Measurements from ENCODE around the gene PICK1.
A peak's percentile ranks its signal among the peaks of the same experiment; 100 is the strongest.

The PICK1 gene

DNA sequence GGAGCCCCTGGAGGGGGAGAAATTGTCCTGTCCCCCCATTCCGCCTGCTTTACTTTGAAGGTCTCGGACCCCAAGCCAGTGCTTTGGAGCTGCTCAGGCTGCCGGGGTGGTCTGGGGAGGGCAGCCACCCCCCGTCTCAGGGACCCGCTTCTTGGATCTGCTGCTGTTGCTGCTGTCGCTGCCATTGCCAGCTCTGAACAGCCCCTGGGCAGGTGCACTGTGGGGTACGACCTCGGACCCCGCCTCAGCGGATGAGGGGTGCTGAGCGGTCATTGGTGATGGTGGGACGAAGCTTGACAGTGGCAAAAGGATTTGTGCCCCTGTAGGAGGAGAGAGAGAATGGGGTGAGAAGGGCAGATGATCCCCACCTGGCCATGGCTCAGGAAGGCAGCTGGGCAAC lies 27.9 kb downstream of the PICK1 start:
- TF ChIP-seq, protein P1, sequence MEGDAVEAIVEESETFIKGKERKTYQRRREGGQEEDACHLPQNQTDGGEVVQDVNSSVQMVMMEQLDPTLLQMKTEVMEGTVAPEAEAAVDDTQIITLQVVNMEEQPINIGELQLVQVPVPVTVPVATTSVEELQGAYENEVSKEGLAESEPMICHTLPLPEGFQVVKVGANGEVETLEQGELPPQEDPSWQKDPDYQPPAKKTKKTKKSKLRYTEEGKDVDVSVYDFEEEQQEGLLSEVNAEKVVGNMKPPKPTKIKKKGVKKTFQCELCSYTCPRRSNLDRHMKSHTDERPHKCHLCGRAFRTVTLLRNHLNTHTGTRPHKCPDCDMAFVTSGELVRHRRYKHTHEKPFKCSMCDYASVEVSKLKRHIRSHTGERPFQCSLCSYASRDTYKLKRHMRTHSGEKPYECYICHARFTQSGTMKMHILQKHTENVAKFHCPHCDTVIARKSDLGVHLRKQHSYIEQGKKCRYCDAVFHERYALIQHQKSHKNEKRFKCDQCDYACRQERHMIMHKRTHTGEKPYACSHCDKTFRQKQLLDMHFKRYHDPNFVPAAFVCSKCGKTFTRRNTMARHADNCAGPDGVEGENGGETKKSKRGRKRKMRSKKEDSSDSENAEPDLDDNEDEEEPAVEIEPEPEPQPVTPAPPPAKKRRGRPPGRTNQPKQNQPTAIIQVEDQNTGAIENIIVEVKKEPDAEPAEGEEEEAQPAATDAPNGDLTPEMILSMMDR (IDR thresholded peaks at IDR 0.05; ENCODE audit: low read depth, low read length): no peak
- H3K4me3 ChIP-seq (ENCODE audit: low read depth, low read length): no peak overlapping the region

DNA sequence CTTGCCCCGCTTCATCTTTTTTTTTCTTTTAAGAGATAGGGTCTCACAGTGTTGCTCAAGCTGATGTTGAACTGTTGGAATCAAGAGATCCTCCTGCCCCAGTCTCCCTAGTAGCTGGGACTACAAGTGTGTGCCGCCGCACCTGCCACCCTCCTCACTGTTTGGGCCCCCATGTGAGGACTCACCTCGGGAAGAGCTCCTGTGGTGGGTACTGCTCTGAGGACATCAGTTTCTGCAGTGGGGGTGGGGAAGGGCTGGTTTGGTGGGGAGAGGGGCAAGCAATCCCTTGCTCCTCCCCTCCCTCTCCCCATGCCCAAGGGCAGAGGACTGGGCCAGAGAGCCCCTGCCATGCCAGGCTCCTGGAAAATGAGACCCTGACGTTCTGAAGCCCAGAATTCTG lies 28.3 kb downstream of the PICK1 start:
- TF ChIP-seq, protein P1 (IDR thresholded peaks at IDR 0.05; ENCODE audit: low read depth, low read length): no peak
- no peak overlapping the region for H3K4me3 ChIP-seq (ENCODE audit: low read depth, low read length)

DNA sequence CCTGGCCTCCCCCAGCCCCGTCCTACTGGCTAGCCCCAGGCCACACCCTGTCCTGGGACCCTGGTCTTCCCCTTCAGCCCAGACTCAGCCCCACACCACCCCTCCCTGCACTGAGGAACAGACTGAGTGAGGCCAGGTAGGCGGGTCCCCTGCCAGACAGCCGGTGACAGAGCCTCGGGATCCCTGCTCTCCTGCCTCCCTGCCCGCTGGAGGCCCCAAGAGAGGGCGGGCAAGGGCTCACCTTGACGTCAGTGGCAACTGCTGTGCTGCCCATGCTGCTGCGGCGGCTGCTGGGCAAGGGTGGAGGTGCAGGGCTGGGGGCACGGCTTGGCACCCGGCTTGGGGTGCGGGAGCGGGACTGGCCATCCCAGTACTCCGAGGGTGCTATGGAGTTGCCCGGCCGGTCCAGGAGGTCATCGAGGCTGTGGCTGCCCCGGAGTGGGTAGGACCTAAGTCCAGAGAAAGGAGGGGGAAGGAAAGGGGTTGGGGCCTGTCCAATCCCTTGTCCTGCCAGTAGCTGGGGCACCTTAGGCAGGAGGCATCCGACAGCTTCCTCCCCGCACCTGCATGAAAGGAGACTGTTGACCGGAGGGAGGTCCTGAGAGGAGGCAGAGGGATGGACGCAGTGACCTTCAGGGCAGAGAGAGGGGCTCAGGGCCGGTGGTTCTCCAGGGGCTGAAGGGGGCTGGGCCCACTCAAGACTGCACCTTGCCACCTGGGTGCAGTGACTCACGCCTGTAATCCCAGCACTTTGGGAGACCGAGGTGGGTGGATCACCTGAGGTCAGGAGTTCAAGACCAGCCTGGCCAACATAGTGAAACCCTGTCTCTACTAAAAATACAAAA lies 29.0 kb downstream of the PICK1 start:
- TF ChIP-seq, protein P1 (IDR thresholded peaks at IDR 0.05; ENCODE audit: low read depth, low read length): no peak
- H3K4me3 ChIP-seq (ENCODE audit: low read depth, low read length): no peak overlapping the region

DNA sequence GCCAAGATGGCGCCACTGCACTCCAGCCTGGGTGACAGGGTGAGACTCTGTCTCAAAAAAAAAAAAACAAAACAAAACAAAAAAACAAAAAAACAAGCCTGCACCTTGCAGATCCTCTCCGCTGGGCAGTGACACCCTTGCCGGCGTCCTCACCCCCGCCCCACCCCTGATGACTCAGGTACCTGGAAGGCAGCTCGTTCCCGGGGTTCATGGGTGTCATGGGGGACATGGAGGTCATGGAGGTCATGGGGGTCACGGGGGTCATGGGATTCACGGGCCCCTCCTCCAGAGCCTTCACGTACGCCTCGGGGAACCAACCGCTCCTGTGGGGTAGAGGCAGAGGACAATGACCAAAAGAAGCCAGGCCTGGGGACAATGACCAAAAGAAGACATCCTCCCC lies 29.7 kb downstream of the PICK1 start:
- TF ChIP-seq, protein P1 (IDR thresholded peaks at IDR 0.05; ENCODE audit: low read depth, low read length): no peak
- no peak overlapping the region for H3K4me3 ChIP-seq (ENCODE audit: low read depth, low read length)

DNA sequence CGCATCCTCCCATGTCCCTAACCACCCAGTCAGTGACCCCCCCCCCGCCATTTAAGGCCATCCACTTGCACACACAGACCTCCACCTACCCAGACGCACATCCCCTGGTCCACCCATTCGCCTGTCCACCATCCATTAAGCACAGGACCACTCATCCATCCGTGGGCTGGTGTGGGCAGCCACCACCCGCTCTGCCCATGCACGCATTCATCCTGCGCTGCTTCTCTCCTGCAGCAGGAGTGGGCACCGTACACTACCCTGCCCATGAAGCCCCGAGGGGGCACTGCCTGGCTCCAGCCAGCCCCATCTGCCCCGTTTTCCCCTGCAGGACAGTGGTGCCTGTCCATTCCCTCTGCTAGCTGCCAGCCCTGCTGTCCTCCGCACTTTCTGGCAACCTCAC lies 30.7 kb downstream of the PICK1 start:
- TF ChIP-seq, protein P1 (IDR thresholded peaks at IDR 0.05; ENCODE audit: low read depth, low read length): no peak
- no peak overlapping the region for H3K4me3 ChIP-seq (ENCODE audit: low read depth, low read length)

DNA sequence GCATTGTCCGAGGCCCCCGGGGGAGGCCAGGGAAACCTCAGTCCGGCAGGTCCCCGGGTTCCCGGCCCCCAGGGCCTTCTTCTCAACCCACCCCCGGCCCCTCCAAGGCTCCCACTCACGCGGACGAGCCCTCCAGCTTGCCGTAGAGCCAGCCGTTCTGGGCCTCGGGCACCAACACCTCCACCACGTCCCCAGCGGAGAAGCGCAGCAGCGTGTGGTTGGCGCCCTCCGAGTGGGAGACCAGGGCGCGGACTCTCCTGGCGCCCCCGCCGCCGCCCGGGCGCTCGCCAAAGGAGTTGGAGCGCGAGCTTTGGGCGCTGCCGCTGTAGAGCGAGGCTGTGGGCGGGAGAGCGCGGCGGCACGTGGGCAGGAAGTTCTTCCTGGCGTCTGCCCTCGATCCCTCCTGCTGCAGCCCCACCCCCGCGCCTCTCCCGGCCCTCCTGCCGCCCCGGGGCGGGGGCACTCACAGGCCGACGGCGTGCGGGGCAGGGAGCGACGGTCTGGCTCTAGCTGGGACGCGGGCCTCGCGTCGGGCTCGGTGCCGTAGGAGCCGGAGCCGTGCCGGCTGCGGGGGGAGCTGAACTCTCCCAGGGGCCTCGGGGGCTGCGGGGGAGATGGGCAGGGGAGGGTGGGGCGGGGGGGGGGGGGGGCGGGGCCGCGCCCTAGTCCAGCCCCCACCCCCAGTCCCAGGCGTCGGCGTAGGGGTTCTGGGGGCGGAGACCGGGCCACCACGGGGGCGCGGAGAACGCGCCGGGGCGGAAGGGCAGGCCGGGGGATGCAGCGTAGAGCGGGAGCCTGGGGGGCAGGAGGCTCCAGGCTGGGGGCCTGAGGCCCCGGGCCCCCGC lies 31.6 kb downstream of the PICK1 start:
- TF ChIP-seq, protein P1 (IDR thresholded peaks at IDR 0.05; ENCODE audit: low read depth, low read length): no peak
- peak overlapping the region; percentile 22 for H3K4me3 ChIP-seq (ENCODE audit: low read depth, low read length)

DNA sequence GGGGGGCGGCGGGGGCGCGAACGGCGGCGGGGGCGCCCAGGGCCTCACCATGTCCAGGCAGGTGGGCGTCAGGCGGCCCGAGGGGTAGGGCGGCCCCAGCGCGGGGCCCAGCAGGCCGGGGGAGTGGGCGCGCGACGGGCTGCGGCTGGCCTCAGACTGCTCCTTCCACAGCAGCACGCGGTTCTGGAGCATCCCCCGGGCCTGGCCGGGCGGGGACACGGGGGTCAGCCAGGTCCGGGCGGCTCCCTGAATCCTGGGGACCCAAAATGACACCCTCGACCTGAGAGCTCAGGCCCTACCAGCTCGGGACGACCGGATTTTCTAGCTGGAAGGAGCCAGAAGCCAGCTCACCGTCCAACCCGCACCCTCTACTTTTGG lies 32.3 kb downstream of the PICK1 start:
- TF ChIP-seq, protein P1 (IDR thresholded peaks at IDR 0.05; ENCODE audit: low read depth, low read length): no peak
- H3K4me3 ChIP-seq (ENCODE audit: low read depth, low read length): no peak overlapping the region
